ENCODE results near the gene GXYLT2.
"Not testable (repeated sequence)": the region's sequence is repeated elsewhere in the genome, so short reads cannot be mapped to it uniquely, and the experiment has no call there.

Gene GXYLT2

DNA sequence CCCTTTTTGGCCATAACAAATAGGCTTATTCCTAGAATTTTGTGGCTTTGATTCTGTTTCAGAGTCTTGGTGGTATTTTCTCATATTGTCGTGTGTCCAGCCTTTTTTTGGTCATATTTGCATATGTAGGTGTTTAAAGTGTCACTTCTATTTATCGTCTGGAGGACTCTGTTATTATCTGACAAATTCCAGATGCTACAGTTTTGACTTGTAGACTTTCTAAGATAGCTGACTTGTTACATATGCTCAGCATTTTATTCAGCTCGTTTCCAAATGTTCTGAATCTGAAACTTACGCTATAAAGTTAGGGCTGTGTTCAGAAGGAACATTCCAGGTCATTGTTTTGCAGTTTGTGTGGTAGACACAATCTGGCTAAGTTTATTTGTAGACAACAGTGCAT lies 110.6 kb downstream of the GXYLT2 start:
- H3K4me3 ChIP-seq (ENCODE audit: low read depth, low read length) = peak overlapping the region; percentile 64
- no peak for DNase-seq (ENCODE audit: low read depth)

DNA sequence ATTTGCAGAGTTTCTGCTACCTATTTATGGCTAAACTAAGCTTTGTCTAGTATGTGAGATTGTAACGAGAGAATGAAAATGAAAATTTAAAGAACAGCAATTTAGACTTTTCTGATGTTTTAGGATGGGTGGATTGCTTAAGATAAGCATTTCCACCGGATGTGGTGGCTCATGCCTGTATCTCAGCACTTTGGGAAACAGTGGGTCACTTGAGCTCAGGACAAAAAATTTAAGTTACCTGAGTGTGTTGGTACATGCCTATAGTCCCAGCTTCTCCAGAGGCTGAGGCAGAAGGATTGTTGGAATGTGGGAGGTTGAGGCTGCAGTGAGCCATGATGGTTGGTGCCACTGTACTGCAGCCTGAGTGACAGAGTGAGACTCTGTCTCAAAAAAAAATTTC lies 112.1 kb downstream of the GXYLT2 start:
- no peak for DNase-seq (ENCODE audit: low read depth)
- H3K4me3 ChIP-seq (ENCODE audit: low read depth, low read length) = no peak overlapping the region

DNA sequence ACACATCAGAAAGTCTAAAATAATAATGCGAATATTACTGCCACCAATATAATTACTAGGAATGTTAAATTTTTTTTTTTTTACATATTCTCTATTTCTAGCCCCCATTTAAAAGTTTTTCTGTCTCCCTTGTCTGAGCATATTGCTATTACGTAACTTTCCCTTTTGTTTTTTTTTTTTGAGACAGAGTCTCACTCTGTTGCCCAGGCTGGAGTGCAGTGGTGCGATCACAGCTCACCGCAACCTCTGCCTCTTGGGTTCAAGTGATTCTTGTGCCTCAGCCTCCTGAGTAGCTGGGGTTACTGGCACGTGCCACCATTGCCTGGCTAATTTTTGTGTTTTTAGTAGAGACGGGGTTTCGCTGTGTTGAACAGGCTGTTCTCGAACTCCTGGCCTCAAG lies 115.2 kb downstream of the GXYLT2 start:
- H3K4me3 ChIP-seq (ENCODE audit: low read depth, low read length); DNase-seq (ENCODE audit: low read depth): not testable (repeated sequence)

DNA sequence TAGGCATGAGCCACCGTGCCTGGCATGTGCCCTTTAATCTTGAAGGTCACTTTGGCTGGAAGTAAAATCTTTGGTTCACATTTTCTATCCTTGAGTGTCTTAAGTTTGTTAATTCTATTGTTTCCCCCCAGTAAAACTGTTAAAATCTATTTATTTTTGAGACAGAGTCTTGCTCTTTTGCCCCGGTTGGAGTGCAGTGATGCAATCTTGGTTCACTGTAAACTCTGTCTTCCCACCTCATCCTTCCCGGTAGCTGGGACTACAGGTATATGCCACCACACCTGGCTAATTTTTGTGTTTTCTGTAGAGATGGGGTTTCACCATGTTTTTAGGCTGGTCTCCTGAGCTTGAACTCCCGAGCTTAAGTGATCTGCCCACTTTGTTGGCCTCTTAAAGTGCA lies 116.5 kb downstream of the GXYLT2 start:
- H3K4me3 ChIP-seq (ENCODE audit: low read depth, low read length) = no peak overlapping the region
- DNase-seq (ENCODE audit: low read depth) = no peak

DNA sequence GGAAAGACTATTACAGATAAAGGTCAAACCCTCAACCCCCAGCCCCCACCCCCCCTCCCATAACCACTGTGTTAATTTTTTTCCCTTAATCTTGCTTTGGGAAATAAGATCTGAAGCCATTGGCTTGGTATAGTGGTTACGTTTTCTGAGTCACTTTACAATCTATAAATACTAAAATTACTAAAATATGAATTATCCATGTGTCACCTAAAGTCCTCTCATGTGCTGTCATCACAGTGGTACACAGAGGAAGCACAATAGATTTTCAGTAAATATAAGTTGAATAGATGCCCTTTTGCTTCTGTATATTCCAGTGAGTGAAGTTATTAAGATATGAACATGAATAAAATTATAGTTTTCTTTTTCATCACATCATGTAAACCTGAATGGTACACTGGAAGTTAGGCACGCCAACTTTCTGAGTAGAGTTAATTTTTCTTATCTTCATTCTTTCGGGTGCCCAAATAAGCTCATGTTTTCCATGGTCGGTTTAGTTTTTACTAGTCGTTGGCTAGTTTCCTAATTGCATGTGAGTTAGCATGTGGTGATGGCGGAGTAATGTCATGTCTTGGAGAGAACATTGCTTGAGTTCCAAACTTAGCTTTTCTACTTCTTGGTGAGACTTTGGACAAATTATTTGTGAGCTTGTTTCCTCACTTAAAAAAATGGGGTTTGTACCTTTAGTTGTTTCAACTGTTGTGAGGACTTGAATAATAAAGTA lies 120.3 kb downstream of the GXYLT2 start:
- H3K4me3 ChIP-seq (ENCODE audit: low read depth, low read length) = no peak overlapping the region
- no peak for DNase-seq (ENCODE audit: low read depth)

DNA sequence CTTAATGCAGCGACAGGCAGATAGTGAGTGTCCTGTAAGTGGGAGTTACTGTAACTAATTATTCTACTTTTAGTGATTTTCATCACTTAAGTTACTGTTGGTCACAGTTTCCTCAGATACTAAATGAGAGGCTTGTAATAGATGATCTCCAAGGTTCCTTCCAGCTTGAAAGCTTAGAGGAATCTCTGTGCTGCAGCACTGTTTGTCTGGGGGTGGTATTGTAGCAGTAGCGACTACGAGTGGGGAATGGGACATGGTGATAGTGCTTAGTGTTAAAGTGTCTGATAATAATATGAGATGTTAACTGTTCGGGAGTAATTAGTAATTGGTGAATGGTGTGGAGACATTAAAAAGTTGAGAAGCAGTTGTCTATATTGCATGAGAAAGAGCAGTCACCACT lies 121.2 kb downstream of the GXYLT2 start:
- no peak for DNase-seq (ENCODE audit: low read depth)
- no peak overlapping the region for H3K4me3 ChIP-seq (ENCODE audit: low read depth, low read length)

DNA sequence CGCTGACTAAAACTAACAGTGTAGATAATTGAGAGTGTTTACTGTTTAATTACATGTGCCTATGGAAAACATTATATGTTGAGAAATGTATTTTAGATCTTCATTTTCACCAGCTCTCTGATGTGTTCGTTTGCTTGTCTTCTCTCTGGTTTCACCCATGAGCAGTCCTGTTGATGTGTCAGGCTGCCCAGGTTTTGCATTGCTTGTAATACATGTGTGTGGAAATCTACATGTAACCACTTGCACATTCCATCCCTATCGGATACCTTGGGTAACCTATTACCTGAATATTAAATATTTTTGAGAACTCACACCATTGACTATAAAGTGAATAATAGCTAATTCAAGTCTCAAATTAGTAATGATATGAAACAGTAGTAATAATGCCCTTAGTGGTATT lies 121.9 kb downstream of the GXYLT2 start:
- no peak for DNase-seq (ENCODE audit: low read depth)
- no peak overlapping the region for H3K4me3 ChIP-seq (ENCODE audit: low read depth, low read length)

DNA sequence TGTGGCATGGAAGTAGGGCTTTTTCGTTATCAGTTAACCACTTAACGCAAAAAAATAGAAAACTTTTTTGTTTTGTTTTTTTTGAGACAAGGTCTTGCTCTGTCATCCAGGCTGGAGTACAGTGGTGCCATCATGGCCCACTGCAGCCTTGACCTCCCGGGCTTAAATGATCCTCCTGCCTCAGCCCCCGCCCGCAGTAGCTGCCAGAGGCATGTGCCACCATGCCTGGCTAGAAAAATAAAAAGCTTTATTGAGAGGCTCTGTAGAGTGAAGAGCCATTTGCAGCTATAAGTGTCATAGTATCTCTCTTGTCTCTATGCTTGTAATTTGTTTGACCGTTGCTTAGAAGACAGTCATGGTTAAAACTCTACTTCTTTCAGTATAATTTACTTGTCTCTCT lies 122.3 kb downstream of the GXYLT2 start:
- no peak for DNase-seq (ENCODE audit: low read depth)
- no peak overlapping the region for H3K4me3 ChIP-seq (ENCODE audit: low read depth, low read length)

DNA sequence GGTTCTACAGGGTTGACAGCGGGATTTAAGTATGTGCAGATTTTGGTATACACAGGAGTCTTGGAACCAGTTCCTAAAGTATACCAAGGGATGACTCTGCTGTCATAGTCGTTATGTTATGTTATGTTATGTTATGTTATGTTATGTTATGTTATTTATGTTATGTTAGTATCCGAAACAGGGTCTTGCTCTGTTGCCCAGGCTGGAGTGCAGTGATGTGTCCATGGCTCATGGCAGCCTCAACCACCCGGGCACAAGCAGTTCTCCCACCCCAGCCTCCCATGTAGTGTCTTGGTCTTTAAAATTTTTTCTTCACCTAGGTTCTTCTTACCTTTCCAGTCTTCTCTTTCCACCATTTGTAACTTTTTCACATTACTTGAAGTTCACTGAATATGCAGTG lies 130.5 kb downstream of the GXYLT2 start:
- H3K4me3 ChIP-seq (ENCODE audit: low read depth, low read length) = no peak overlapping the region
- no peak for DNase-seq (ENCODE audit: low read depth)

DNA sequence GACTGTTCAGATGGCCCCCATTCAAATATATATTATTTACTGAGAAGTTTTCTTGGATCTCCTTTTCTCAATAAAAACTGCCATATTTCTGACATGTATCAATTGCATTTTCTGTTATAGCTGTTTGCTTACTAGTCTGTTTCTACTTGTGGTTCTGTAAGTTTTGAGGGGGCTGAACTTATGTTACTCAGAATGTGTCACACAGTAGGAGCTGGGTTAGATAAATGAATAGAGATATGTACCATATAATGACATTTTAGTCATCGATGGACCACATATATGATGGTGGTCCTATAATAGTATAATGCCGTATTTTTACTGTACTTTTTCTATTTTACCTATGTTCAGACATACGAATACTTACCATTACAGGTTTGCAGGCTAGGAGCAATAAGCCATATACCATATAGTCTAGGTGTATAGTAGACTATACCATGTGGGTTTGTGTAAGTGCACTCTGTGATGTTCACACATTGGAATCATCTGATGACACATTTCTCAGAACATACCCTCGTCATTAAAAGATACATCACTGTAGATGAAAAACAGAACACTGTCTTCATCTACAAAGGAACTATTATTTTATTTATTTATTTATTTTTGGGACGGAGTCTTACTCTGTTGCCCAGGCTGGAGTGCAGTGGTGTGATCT lies 131.1 kb downstream of the GXYLT2 start:
- no peak for DNase-seq (ENCODE audit: low read depth)
- no peak overlapping the region for H3K4me3 ChIP-seq (ENCODE audit: low read depth, low read length)

DNA sequence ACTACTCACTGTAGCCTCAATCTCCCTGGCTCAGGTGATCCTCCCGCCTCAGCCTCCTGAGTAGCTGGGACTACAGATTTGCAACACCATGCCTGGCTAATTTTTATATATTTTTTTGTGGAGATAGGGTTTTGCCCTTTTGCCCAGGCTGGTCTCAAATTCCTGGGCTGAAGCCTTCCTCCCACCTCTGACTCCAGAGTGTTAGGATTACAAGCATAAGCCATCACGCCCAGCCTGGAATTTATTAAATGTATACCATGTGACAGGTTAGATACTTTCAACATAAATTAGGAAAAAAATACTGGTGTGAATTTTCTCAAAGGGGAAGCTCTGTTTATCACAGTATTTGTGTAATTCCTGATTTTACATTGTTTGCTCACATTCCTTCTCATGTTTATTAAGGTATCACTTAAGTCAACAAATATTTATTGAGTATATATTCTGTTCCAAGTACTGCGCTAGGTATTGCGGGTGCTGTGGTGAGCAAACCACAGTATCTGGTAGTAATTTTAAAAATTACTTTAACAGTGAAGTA lies 133.5 kb downstream of the GXYLT2 start:
- H3K4me3 ChIP-seq (ENCODE audit: low read depth, low read length) = no peak overlapping the region

DNA sequence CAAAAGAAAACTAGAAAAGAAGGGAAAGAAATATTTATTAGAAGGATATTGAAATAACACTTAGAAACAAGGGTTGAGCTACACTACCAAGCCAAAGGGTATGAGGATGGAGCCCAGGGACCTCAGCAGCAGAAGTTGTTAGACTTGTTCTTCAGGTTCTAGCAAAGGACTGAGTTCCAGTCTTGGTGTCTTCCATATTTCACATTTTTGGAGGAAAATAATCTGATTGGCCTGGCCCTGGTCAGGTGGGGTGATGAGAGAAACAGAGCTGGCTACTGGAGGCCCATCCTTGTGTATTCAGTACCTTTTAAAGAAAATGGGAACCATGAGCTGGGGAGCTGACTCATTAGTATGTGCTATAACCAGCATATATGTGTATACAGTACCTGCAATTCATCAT lies 137.0 kb downstream of the GXYLT2 start:
- no peak overlapping the region for H3K4me3 ChIP-seq (ENCODE audit: low read depth, low read length)
- DNase-seq (ENCODE audit: low read depth) = no peak

More for the DNA sequence above, 133.5 kb downstream of the GXYLT2 start:
- no peak for DNase-seq (ENCODE audit: low read depth)

DNA sequence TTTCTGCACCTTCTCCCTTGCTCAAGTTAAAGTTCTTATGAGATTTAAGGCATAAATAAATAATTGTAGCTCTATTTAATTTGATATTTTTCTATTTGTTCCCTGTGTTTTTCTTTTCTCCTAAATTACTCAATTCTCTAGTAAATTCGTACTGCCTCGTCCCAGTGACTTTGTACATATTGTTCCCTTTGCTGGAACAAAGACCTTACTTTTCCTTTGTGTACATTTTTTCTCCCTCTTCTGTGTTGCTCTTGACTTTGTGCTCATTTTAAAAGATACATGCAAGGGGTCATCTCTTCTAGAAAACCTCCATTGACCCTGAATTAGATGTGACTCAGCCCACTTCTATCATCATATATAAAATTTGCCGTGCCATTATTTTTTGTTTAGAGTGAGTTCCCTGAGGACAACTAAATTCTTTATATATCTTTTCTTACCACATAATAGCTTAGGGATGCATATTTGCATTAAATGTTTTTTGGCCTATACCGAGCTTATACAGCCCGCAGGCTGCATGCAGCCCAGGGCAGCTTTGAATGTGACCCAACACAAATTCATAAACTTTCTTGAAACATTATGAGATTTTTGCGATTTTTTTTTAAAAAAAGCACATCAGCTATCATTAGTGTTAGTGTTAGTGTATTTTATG lies 138.4 kb downstream of the GXYLT2 start:
- H3K4me3 ChIP-seq (ENCODE audit: low read depth, low read length) = no peak overlapping the region
- no peak for DNase-seq (ENCODE audit: low read depth)

Data from skeletal muscle cell (primary cell).